ENCODE data around the gene ULK3.

The ULK3 gene

GRCh38 chr15:74821091-74821789 lies 21.7 kb downstream of the ULK3 start:
- DNase-seq: no peak

- DNase-seq: no peak
Observed at GRCh38 chr15:74820056-74820455, 22.9 kb downstream of the ULK3 start.

- no peak for DNase-seq
Observed at GRCh38 chr15:74817370-74817737, 25.6 kb downstream of the ULK3 start.

GRCh38 chr15:74816624-74817369 lies 26.2 kb downstream of the ULK3 start:
- no peak for DNase-seq

GRCh38 chr15:74815961-74816360 lies 27.0 kb downstream of the ULK3 start:
- DNase-seq: no peak

- DNase-seq: no peak
Observed at GRCh38 chr15:74815121-74815934, 27.6 kb downstream of the ULK3 start.

DNA sequence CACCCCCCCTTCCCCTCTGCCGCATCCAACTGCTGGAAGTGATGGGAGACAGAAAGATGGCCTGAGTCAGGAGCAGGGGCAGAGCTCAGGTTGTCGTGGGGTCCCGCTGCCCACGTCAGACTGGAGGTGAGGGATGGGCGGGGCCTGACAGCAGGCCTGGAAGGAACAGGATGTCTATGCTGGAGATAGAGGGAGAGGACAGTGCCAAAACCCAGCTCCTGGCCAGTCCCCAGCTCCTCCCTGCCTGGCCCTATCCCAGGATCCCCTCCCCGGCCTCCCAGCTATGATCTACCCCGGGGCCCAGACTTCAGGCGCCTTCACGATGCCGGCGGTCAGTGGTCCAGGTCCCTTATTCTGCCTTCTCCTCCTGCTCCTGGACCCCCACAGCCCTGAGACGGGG lies 30.4 kb downstream of the ULK3 start, which contains the start of gene LMAN1L:
Gene LMAN1L, plus strand, starts transcription at position 303 of the 400 bp plus-strand sequence. Its CDS starts 20 bp downstream, at position 323.
- no peak for DNase-seq

DNA sequence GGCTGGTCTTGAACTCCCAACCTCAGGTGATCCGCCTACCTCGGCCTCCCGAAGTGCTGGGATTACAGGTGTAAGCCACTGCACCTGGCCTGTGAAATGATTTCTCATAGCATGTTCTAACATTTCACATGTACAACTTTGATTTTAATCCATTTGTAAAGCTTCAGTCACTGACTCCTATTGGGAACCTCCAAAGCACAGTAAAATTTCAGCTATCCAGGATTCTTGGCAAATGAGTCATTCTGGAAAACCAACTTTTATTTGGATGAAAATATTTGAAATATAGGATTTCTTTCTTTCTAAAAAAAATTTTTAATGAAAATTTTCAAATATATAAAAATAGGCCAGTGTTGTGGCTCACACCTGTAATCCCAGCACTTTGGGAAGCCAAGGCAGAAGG lies 33.0 kb downstream of the ULK3 start:
- DNase-seq: no peak

DNA sequence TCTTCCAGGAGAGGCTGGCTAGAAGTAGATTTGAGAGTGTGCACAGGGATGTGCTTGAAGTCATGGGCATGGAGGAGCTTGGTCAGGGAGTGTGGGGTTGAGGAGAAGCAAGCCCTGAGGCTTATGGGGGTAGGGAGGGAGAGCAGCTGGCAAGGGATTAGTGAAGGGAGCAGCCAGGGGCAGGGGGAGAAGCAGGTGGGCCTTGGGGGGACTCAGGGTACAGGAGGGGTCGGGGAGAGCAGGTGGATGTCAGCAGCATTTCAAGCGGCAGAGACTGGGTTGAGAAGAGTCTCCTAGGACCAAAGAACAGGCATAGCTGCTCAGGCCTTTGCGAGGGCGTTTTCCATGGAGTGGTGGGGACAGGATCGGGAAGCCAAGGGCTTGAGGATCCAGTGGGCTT lies 33.7 kb downstream of the ULK3 start:
- no peak for DNase-seq

DNA sequence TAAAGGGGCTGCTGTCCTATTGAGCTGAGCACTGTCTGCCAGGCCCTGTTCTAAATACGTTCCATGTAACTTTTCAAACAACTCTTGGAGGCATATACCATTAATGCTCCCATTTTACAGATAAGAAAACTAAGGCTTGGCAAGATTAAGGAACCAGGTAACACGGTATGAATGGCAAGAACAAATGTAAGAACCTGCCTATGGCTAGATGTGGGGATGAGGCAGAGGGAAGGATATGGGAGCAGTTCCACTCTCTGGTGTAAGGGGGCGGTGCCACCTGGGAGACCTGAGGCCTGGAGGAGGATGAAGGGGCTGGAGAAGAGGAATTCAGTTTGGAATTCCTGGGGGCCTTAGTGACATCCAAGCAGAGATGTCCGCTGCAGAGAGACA lies 34.1 kb downstream of the ULK3 start:
- DNase-seq: no peak

DNA sequence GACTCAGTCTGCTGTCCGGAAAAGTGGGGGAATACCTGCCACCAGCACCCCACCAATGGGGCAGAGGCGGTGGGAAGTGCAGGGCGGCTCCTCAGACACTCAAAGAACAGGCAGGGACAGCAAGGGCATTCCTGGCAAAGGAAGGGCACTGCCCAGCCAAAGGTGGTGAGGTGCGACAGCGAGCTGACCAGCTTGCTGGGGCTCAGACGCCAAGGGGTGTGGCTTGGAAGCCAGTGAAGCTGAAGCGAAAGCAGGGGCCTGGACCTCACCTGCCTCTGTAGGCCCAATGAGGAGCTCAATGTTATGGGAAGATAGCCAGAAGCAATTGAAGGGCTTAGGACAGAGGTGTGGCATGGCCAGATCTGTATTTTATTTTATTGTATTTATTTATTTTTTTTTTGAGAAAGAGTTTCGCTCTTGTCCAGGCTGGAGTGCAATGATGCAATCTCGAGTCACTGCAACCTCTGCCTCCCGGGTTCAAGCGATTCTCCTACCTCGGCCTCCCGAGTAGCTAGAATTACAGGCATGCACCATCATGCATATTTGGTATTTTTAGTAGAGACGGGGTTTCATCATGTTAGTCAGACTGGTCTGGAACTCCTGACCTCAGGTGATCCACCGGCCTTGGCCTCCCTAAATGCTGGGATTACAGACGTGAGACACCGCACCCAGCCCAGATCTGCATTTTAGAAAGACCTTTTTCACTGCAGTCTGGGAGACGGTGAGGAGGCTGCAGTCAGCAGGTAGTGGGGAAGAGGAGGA lies 34.7 kb downstream of the ULK3 start:
- DNase-seq: no peak

DNA sequence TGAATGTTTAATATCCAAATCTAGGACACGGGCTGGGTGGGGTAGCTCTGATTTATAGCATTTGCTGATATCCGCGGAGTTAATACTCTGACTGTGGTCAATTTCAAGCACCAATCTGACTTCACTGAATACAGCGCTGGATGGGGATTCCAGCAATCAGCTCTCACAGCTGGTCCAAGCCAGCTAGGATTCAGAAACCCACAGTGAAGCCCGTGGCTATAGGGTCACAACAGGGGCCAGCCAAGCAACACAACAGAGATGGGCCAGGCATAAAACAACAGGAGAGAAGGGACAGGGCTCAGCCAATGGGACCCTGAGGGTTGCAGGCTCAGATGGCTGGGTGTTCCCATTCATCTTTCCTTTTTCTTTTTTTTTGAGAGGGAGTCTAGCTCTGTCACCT lies 35.7 kb downstream of the ULK3 start:
- no peak for DNase-seq

DNA sequence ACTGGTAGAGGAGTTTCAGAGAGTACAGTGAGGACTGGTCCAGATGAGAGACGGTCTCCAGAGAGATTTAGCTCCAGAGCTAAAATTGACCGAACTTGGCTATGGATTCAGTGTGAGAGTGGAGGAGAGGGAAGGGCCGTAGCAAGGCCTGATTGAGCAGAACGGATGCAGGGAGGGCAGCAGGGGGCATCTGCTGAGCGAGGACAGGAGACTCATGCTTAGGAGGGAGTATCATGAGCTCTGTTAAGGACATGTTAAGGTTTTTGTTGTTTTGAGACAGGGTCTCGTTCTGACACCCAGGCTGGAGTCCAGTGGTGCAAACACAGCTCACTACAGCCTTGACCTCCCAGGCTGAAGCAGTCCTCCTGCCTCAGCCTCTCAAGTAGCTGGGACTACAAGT lies 38.0 kb downstream of the ULK3 start:
- no peak for DNase-seq

DNA sequence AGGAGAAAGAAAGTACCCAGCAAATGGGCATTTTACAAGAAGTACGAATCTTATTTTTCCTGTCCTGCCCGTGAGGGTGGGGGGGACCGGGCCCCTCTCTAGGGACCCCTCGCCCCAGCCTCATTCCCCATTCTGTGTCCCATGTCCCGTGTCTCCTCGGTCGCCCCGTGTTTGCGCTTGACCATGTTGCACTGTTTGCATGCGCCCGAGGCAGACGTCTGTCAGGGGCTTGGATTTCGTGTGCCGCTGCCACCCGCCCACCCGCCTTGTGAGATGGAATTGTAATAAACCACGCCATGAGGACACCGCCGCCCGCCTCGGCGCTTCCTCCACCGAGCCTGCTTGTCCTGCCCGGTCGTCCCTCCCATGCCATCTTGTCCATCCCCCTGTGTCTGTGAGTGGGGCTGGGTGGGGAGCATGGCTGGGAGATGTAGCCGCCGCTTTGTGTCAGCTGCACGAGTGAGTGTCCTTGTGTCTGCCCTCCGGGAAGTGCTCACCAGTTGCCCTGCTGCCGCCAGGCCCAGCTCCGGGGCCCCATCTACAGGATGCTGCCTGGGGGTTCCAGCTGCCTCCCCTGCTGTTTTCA lies 40.0 kb downstream of the ULK3 start:
- DNase-seq: no peak

DNA sequence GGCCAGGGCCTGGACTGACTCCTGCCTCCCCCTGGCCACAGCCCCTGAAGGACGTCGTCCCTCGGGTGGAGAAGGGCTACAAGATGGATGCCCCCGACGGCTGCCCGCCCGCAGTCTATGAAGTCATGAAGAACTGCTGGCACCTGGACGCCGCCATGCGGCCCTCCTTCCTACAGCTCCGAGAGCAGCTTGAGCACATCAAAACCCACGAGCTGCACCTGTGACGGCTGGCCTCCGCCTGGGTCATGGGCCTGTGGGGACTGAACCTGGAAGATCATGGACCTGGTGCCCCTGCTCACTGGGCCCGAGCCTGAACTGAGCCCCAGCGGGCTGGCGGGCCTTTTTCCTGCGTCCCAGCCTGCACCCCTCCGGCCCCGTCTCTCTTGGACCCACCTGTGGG lies 40.7 kb downstream of the ULK3 start:
- DNase-seq: no peak

- no peak for DNase-seq
Observed at GRCh38 chr15:74801311-74801997, 41.5 kb downstream of the ULK3 start.

- no peak for DNase-seq
Observed at GRCh38 chr15:74800559-74801094, 42.3 kb downstream of the ULK3 start.

DNA sequence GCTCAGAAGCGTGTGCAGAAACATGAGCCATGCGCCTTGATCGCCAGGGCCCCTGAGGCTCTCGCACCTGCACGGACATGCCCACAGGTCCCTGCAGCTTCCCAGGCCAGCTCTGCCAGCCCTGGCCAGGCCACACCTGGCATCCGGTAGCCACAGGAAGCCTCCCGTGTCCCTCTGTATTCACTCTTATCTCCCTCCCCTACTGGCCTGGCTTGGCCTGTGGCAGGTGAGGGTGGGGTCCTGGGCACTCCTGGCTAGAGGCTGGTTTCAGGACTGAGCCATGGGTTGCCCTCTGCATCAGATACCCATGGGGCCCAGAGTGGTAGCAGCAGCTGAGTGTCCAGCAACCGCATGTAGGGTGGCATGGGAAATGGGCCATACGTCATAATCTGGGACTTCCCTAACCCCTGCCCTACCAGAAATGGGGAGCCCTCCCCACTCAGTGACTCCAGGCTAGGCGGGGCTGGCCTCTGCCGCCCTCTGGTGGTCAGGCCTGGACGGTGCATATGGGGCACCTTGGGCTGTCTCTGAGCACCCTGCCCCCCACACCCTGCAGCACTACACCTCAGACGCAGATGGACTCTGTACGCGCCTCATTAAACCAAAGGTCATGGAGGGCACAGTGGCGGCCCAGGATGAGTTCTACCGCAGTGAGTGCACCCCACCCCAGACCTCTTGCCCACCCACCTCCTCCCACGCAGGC lies 42.9 kb downstream of the ULK3 start:
- peak; percentile 79 to 84 (median 82) for DNase-seq

- DNase-seq: peak in 1 of 5 experiments; percentile 65
Observed at GRCh38 chr15:74799255-74799855, 43.6 kb downstream of the ULK3 start.
